Mesothelial cell of epicardium (in vitro differentiated cells): Measurements from ENCODE around the gene KCNJ6. TPM values are rescaled to one million over a fixed set of nuclear protein-coding genes. Genes with fewer than 3 reads are reported as not detected.
"Not testable (repeated sequence)": the region's sequence is repeated elsewhere in the genome, so short reads cannot be mapped to it uniquely, and the experiment has no call there.

Experiments
- DNase-seq, 2 experiments: peaks; one replicate each; pipeline ENCODE4 v3.0.0; 2021; ENCODE audit warnings: low spot score in 2 of 2; ENCODE audit not compliant: unreplicated experiment in 2 of 2
- H3K27ac Mint-ChIP-seq: 2 replicates; pipeline ENCODE4 v1.8.0; 2021; ENCODE audit warnings: mixed read lengths
- H3K27me3 Mint-ChIP-seq: 2 replicates; pipeline ENCODE4 v1.8.0; 2021; ENCODE audit warnings: low read depth, mixed read lengths
- H3K36me3 Mint-ChIP-seq: 2 replicates; pipeline ENCODE4 v1.8.0; 2021; ENCODE audit warnings: mixed read lengths
- H3K4me1 Mint-ChIP-seq: 2 replicates; pipeline ENCODE4 v1.8.0; 2021; ENCODE audit warnings: mixed read lengths
- H3K4me3 Mint-ChIP-seq: 2 replicates; pipeline ENCODE4 v1.8.0; 2021; ENCODE audit warnings: mild to moderate bottlenecking, moderate library complexity, mixed read lengths
- H3K9me3 Mint-ChIP-seq: 2 replicates; pipeline ENCODE4 v1.8.0; 2021; ENCODE audit warnings: mixed read lengths
- CTCF ChIP-seq: fragments of 200-600 bp; sonication (generic); IDR thresholded peaks from one replicate; pipeline ENCODE4 v1.5.0; 2021; ENCODE audit warnings: antibody characterized with exemption; ENCODE audit not compliant: unreplicated experiment
- total RNA-seq: library from RNA; stranded (reverse); gene quantifications from 3 replicates; pipeline ENCODE4 v1.2.1, GENCODE V29; 2021

KCNJ6 gene
- total RNA-seq, 1 donor from 2014 or later, result 0.02 TPM

DNA sequence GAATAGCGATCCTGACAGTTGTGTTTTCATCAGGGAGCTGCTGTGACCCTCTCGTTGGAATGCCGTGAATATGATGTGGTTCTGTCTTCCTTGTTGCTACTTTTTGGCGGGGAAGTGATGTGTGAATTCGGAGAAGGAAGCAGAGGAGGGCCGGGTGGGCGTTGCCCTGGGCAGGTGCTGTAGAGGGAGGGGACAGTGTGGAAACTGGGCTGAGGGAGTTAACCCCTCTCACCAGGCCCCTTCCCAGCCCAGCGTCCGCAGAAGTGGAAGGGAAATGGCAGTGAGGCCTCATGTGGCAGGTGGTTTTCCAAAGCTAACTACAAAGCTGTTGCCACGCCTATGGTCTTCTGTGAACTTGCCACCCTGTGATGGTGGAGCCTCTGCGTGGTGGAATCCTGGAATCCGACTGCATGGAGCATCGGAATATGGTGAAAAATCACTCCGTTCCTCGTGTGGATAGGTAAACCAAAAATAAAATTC, 321.7 kb downstream of the KCNJ6 start:
- H3K4me3 Mint-ChIP-seq, result no peak overlapping the region
- H3K27ac Mint-ChIP-seq, result no peak overlapping the region
- DNase-seq, result no peak
- TF ChIP-seq CTCF, result no peak
- peaks cover 3% of the 10 kb centered on the region for H3K4me1 Mint-ChIP-seq
- H3K36me3 Mint-ChIP-seq, result no peaks in the 10 kb centered on the region
- H3K9me3 Mint-ChIP-seq, result peaks cover 3% of the 10 kb centered on the region
- peaks cover 27% of the 10 kb centered on the region for H3K27me3 Mint-ChIP-seq

- Mint-ChIP-seq H3K4me3 (no peak overlapping the region), H3K36me3 (no peaks in the 10 kb centered on the region), H3K27me3 (peaks cover 27% of the 10 kb centered on the region), H3K27ac (no peak overlapping the region), H3K9me3 (peaks cover 3% of the 10 kb centered on the region), H3K4me1 (peaks cover 3% of the 10 kb centered on the region)
- no peak for TF ChIP-seq CTCF
- DNase-seq, result no peak
Measured at GRCh38 chr21:37593740-37594471, 322.4 kb downstream of the KCNJ6 start.

DNA sequence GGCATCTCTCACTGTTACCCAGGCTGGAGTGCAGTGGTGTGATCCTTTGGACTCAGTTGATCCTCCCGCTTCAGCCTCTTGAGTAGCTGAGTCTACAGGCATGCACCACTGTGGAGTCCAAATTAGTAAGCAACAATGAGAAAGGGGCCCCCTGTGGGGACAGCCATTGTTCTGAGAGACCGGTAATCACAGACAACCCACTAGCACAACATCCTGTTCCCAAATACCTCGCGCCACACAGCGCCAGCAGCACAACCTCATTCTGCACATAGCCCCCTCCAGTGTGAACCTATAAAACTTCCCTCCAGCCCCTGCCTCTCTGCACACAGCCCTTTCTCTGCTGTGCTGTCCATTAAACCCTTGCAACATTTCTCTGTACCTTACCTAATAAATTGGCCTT, 323.2 kb downstream of the KCNJ6 start:
- Mint-ChIP-seq H3K4me3 (no peak overlapping the region), H3K27me3 (peaks cover 22% of the 10 kb centered on the region), H3K4me1 (peaks cover 3% of the 10 kb centered on the region), H3K36me3 (no peaks in the 10 kb centered on the region), H3K9me3 (no peaks in the 10 kb centered on the region), H3K27ac (no peak overlapping the region)
- no peak for TF ChIP-seq CTCF
- DNase-seq, result no peak

DNA sequence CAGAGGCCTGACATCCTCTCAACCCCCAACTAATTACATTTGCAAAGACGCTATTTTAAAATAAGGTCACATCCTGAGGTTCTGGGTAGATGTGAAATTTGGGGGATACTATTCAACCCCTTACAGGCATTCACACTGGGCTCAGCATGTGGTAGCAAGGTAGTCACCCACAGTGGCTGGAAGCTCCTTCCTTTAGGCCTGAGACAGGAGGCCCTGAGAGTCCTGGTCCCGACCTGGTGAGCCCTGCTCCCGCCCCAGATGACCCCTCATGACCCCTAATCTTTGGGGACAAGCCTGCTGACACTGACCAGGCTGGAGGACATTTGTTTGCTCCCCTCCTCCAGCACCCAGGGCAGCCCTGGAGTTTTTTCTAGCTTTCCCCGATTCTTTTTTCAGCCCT, 323.8 kb downstream of the KCNJ6 start:
- Mint-ChIP-seq H3K36me3 (no peaks in the 10 kb centered on the region), H3K4me1 (peaks cover 5% of the 10 kb centered on the region), H3K27ac (no peak overlapping the region), H3K9me3 (no peaks in the 10 kb centered on the region), H3K4me3 (no peak overlapping the region), H3K27me3 (peaks cover 22% of the 10 kb centered on the region)
- DNase-seq, result no peak
- no peak for TF ChIP-seq CTCF

- not testable (repeated sequence) for H3K36me3 Mint-ChIP-seq, H3K4me3 Mint-ChIP-seq, H3K27ac Mint-ChIP-seq, H3K4me1 Mint-ChIP-seq, DNase-seq, H3K9me3 Mint-ChIP-seq
- peaks cover 22% of the 10 kb centered on the region for H3K27me3 Mint-ChIP-seq
Measured at GRCh38 chr21:37591994-37592393, 324.3 kb downstream of the KCNJ6 start.

DNA sequence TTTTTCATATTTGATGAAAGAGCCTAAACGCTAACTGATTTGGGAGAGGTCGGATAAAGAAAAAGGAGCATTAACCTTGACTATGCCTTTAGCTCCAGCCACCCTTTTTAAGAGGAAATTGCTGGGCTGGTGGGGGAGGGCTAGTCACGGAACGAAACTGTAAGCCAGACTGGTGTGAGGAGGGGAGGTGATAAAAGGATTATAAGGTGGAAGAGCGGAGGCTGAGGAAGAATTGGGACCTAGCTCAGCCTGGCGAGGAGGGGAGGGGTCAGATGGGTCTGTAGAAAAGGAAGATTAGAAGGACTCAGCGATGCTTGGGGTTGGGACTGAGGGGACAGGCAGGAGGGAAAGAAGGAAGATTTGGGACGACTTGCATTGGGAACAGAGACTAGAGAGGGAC, 325.4 kb downstream of the KCNJ6 start:
- not testable (repeated sequence) for H3K36me3 Mint-ChIP-seq, H3K4me1 Mint-ChIP-seq
- H3K27me3 Mint-ChIP-seq, result peaks cover 22% of the 10 kb centered on the region

GRCh38 chr21:37588644-37589043, 327.6 kb downstream of the KCNJ6 start:
- peaks cover 10% of the 10 kb centered on the region for H3K27me3 Mint-ChIP-seq
- not testable (repeated sequence) for H3K9me3 Mint-ChIP-seq, H3K4me1 Mint-ChIP-seq, H3K36me3 Mint-ChIP-seq, H3K27ac Mint-ChIP-seq, H3K4me3 Mint-ChIP-seq, DNase-seq

More for the DNA sequence above, 325.4 kb downstream of the KCNJ6 start:
- H3K4me3 Mint-ChIP-seq, DNase-seq, H3K27ac Mint-ChIP-seq, H3K9me3 Mint-ChIP-seq: not testable (repeated sequence)
